ENCODE measurements around the gene KCNMB2.

KCNMB2 gene

GRCh38 chr3:178491751-178492150 lies 44.5 kb upstream of the KCNMB2 start:
- H3K36me3 ChIP-seq (ENCODE audit: control insufficient read depth, low read length), result no peaks in the 10 kb centered on the region
- no peak overlapping the region for H3K27ac ChIP-seq (ENCODE audit: low read depth, low read length)
- H3K4me2 ChIP-seq (ENCODE audit: low read length), result no peak overlapping the region
- H3K79me2 ChIP-seq (ENCODE audit: control insufficient read depth, low read length), result no peaks in the 10 kb centered on the region
- no peaks in the 10 kb centered on the region for H3F3A ChIP-seq (ENCODE audit: control insufficient read depth, insufficient read depth)
- H3K27me3 ChIP-seq (ENCODE audit: control insufficient read depth, low read length), result no peaks in the 10 kb centered on the region
- no peaks in the 10 kb centered on the region for H4K20me1 ChIP-seq (ENCODE audit: control insufficient read depth, insufficient read depth, low read depth, low read length)
- H3K4me1 ChIP-seq (ENCODE audit: control insufficient read depth, low read length), result no peaks in the 10 kb centered on the region
- H3K9me3 ChIP-seq (ENCODE audit: control insufficient read depth, insufficient read depth, low read length), result peaks cover 6% of the 10 kb centered on the region; the same call in 1 of the 2 replicates
- no peak overlapping the region for H3K4me3 ChIP-seq (ENCODE audit: low read length)
- H3K9me2 ChIP-seq (replicated peaks; ENCODE audit: control insufficient read depth, low read length), result no peaks in the 10 kb centered on the region
- TF ChIP-seq, protein P1, sequence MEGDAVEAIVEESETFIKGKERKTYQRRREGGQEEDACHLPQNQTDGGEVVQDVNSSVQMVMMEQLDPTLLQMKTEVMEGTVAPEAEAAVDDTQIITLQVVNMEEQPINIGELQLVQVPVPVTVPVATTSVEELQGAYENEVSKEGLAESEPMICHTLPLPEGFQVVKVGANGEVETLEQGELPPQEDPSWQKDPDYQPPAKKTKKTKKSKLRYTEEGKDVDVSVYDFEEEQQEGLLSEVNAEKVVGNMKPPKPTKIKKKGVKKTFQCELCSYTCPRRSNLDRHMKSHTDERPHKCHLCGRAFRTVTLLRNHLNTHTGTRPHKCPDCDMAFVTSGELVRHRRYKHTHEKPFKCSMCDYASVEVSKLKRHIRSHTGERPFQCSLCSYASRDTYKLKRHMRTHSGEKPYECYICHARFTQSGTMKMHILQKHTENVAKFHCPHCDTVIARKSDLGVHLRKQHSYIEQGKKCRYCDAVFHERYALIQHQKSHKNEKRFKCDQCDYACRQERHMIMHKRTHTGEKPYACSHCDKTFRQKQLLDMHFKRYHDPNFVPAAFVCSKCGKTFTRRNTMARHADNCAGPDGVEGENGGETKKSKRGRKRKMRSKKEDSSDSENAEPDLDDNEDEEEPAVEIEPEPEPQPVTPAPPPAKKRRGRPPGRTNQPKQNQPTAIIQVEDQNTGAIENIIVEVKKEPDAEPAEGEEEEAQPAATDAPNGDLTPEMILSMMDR (IDR thresholded peaks at IDR 0.05; ENCODE audit: low read depth, low read length, poor library complexity, severe bottlenecking), result no peak
- no peak for TF ChIP-seq EZH2phosphoT487 (IDR thresholded peaks at IDR 0.05; ENCODE audit: borderline replicate concordance, low read length)

- no peak for TF ChIP-seq EZH2phosphoT487 (IDR thresholded peaks at IDR 0.05; ENCODE audit: borderline replicate concordance, low read length)
- TF ChIP-seq, protein P1 (IDR thresholded peaks at IDR 0.05; ENCODE audit: low read depth, low read length, poor library complexity, severe bottlenecking), result no peak
- H3K79me2 ChIP-seq (ENCODE audit: control insufficient read depth, low read length), result no peaks in the 10 kb centered on the region
- no peak overlapping the region for H3K4me2 ChIP-seq (ENCODE audit: low read length)
- H3K27ac ChIP-seq (ENCODE audit: low read depth, low read length), result no peak overlapping the region
- H3K27me3 ChIP-seq (ENCODE audit: control insufficient read depth, low read length), result no peaks in the 10 kb centered on the region
- no peaks in the 10 kb centered on the region for H3K4me1 ChIP-seq (ENCODE audit: control insufficient read depth, low read length)
- no peaks in the 10 kb centered on the region for H3K9me2 ChIP-seq (replicated peaks; ENCODE audit: control insufficient read depth, low read length)
- no peak overlapping the region for H3K4me3 ChIP-seq (ENCODE audit: low read length)
- no peaks in the 10 kb centered on the region for H4K20me1 ChIP-seq (ENCODE audit: control insufficient read depth, insufficient read depth, low read depth, low read length)
- no peaks in the 10 kb centered on the region for H3K36me3 ChIP-seq (ENCODE audit: control insufficient read depth, low read length)
- no peaks in the 10 kb centered on the region for H3F3A ChIP-seq (ENCODE audit: control insufficient read depth, insufficient read depth)
- H3K9me3 ChIP-seq (ENCODE audit: control insufficient read depth, insufficient read depth, low read length), result peaks cover 9% of the 10 kb centered on the region; the same call in 1 of the 2 replicates
These were observed 43.7 kb upstream of the KCNMB2 start for GRCh38 chr3:178492491-178492890.

DNA sequence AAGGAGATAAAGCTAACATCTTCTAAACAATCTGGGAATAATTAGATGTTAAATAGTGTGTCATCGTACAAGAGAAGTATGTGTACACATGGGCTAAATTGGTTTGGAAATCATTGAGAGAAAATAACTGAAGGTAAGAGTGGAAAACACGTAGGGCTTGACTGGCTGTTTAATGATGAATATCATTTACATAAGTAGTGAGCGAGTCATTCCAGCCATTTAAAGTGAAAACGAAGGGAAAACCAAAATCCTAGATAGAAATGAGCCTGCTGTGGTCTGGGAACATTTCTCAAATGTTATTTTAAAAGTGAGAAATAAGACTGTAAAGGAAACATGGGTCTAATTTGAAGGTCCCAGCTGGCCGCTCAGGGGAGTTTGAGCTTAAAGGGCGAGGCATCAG lies 41.9 kb upstream of the KCNMB2 start:
- Histone ChIP-seq H3K27ac (ENCODE audit: low read depth, low read length) (no peak overlapping the region), H3F3A (ENCODE audit: control insufficient read depth, insufficient read depth) (no peaks in the 10 kb centered on the region), H3K4me2 (ENCODE audit: low read length) (no peak overlapping the region), H3K9me3 (ENCODE audit: control insufficient read depth, insufficient read depth, low read length) (peaks cover 17% of the 10 kb centered on the region; the same call in 1 of the 2 replicates), H3K9me2 (replicated peaks; ENCODE audit: control insufficient read depth, low read length) (no peaks in the 10 kb centered on the region), H3K79me2 (ENCODE audit: control insufficient read depth, low read length) (no peaks in the 10 kb centered on the region), H3K36me3 (ENCODE audit: control insufficient read depth, low read length) (no peaks in the 10 kb centered on the region), H3K27me3 (ENCODE audit: control insufficient read depth, low read length) (no peaks in the 10 kb centered on the region), H3K4me1 (ENCODE audit: control insufficient read depth, low read length) (no peaks in the 10 kb centered on the region), H3K4me3 (ENCODE audit: low read length) (no peak overlapping the region), H4K20me1 (ENCODE audit: control insufficient read depth, insufficient read depth, low read depth, low read length) (no peaks in the 10 kb centered on the region)
- no peak for TF ChIP-seq EZH2phosphoT487 (IDR thresholded peaks at IDR 0.05; ENCODE audit: borderline replicate concordance, low read length)
- TF ChIP-seq, protein P1 (IDR thresholded peaks at IDR 0.05; ENCODE audit: low read depth, low read length, poor library complexity, severe bottlenecking), result no peak

All from DOHH2 (cell line).